DOHH2 (cell line): Measurements from ENCODE around the gene AKAP13.

Source experiments
- H3F3A ChIP-seq: fragments of 200-600 bp; sonication (generic), shearing (Covaris generic); 2 replicates; pipeline ENCODE4 v1.6.0; 2016; ENCODE audit warnings: antibody characterized with exemption, mild to moderate bottlenecking; ENCODE audit not compliant: control insufficient read depth, insufficient read depth
- H3K27ac ChIP-seq: fragments of 200-600 bp; sonication (generic); 2 replicates; pipeline ENCODE4 v1.5.1; 2014; ENCODE audit warnings: low read depth, mild to moderate bottlenecking, low read length, moderate library complexity
- H3K27me3 ChIP-seq: fragments of 200-600 bp; sonication (generic); 2 replicates; pipeline ENCODE4 v1.6.1; 2014; ENCODE audit warnings: mild to moderate bottlenecking, low read length, mixed read lengths; ENCODE audit not compliant: control insufficient read depth
- H3K36me3 ChIP-seq: fragments of 200-600 bp; sonication (generic); 2 replicates; pipeline ENCODE4 v1.6.1; 2014; ENCODE audit warnings: mild to moderate bottlenecking, low read length, moderate library complexity, mixed read lengths; ENCODE audit not compliant: control insufficient read depth
- H3K4me1 ChIP-seq: fragments of 200-600 bp; sonication (generic); 2 replicates; pipeline ENCODE4 v1.6.1; 2014; ENCODE audit warnings: mild to moderate bottlenecking, low read length, mixed read lengths; ENCODE audit not compliant: control insufficient read depth
- H3K4me2 ChIP-seq: fragments of 200-600 bp; sonication (generic); 2 replicates; pipeline ENCODE4 v1.6.0; 2014; ENCODE audit warnings: mild to moderate bottlenecking, low read length, moderate library complexity
- H3K4me3 ChIP-seq: fragments of 200-600 bp; sonication (generic); 2 replicates; pipeline ENCODE4 v1.5.1; 2014; ENCODE audit warnings: mild to moderate bottlenecking, low read length, mixed read lengths
- H3K79me2 ChIP-seq: fragments of 200-600 bp; sonication (generic); 2 replicates; pipeline ENCODE4 v1.6.1; 2014; ENCODE audit warnings: mild to moderate bottlenecking, low read length, mixed read lengths; ENCODE audit not compliant: control insufficient read depth
- H3K9me2 ChIP-seq: fragments of 200-600 bp; sonication (generic); replicated peaks from 2 replicates; pipeline ENCODE4 v1.6.1; 2014; ENCODE audit warnings: mild to moderate bottlenecking, low read length, mixed read lengths; ENCODE audit not compliant: control insufficient read depth
- H3K9me3 ChIP-seq: fragments of 200-600 bp; sonication (generic); 2 replicates; pipeline ENCODE4 v1.6.1; 2014; ENCODE audit warnings: antibody characterized with exemption, low read length, mixed read lengths; ENCODE audit not compliant: control insufficient read depth, insufficient read depth
- H4K20me1 ChIP-seq: fragments of 200-600 bp; sonication (generic); 2 replicates; pipeline ENCODE4 v1.6.0; 2014; ENCODE audit warnings: low read depth, mild to moderate bottlenecking, antibody characterized with exemption, low read length, moderate library complexity; ENCODE audit not compliant: control insufficient read depth, insufficient read depth
- EZH2phosphoT487 ChIP-seq: fragments of 200-600 bp; sonication (generic); IDR thresholded peaks from 2 replicates; pipeline ENCODE4 v1.6.1; 2017; ENCODE audit warnings: borderline replicate concordance, mild to moderate bottlenecking, antibody characterized with exemption, low read length, moderate library complexity, mixed read lengths
- TF ChIP-seq, protein P1 (sequence below): fragments of 200-600 bp; sonication (generic); IDR thresholded peaks from one replicate; pipeline ENCODE4 v1.5.1; 2014; ENCODE audit warnings: antibody characterized with exemption, mild to moderate bottlenecking, low read depth, low read length; ENCODE audit not compliant: poor library complexity, severe bottlenecking

AKAP13 gene

DNA sequence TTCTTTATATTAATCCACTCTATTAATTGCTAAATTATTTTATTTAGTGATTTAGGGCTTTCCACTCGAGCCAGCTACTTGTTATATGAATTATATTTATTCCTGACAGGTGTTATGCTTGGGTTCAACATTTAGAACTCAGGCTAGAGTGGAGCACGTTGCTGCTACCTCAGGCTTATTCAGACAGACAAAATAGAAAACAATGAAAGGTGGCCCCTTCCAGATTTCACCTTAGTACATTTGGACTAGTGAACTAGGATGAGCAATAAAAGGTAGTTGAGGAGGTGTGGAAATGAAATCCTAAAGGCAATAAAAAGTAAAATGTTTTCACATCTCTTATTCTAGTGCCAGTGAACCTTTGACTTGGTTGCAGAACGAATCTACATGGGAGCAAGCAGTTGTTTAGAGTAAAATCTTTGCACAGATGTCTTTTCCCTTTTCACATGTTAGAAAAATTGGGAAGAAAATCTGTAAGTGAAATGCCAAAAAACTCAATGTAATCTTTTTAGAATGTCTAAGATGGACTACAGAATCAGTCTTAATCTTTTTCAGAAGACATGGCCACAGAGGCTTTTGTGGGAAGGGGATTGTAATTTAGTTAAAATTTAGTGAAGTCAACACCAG, 63.8 kb downstream of the AKAP13 start:
- Histone ChIP-seq H3K4me3 (peak overlapping the region; percentile 59), H4K20me1 (peaks cover 3% of the 10 kb centered on the region; the same call in 1 of the 2 replicates), H3K27ac (peak overlapping the region; percentile 90), H3K79me2 (peaks cover 91% of the 10 kb centered on the region), H3K27me3 (no peaks in the 10 kb centered on the region), H3K9me2 (no peaks in the 10 kb centered on the region), H3K9me3 (no peaks in the 10 kb centered on the region), H3K4me2 (peak overlapping the region; percentile 85), H3K36me3 (no peaks in the 10 kb centered on the region), H3F3A (peaks cover 34% of the 10 kb centered on the region), H3K4me1 (peaks cover 78% of the 10 kb centered on the region)
- TF ChIP-seq EZH2phosphoT487 = no peak
- TF ChIP-seq, protein P1, sequence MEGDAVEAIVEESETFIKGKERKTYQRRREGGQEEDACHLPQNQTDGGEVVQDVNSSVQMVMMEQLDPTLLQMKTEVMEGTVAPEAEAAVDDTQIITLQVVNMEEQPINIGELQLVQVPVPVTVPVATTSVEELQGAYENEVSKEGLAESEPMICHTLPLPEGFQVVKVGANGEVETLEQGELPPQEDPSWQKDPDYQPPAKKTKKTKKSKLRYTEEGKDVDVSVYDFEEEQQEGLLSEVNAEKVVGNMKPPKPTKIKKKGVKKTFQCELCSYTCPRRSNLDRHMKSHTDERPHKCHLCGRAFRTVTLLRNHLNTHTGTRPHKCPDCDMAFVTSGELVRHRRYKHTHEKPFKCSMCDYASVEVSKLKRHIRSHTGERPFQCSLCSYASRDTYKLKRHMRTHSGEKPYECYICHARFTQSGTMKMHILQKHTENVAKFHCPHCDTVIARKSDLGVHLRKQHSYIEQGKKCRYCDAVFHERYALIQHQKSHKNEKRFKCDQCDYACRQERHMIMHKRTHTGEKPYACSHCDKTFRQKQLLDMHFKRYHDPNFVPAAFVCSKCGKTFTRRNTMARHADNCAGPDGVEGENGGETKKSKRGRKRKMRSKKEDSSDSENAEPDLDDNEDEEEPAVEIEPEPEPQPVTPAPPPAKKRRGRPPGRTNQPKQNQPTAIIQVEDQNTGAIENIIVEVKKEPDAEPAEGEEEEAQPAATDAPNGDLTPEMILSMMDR = no peak

DNA sequence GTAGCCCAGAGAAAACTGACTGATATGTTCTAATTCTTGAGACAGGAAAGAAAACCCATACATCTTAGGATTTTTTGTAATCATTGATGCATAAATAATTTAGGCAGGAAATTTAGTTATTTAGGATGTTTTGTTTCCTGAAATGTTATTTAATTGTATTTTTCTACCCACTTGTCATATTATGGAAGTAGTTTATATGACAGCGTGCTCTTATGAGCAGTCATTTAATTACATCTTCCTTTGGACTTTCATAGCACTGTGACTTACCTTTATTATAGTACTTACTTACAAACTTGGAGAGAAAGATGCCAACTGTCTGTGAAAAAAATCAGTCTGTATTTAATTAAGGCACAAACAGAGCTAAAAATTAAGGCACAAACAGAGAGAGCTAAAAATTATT, 65.0 kb downstream of the AKAP13 start:
- H4K20me1 ChIP-seq = peaks cover 3% of the 10 kb centered on the region; the same call in 1 of the 2 replicates
- H3K4me2 ChIP-seq = peak overlapping the region; percentile 85
- no peaks in the 10 kb centered on the region for H3K27me3 ChIP-seq
- no peaks in the 10 kb centered on the region for H3K9me2 ChIP-seq
- peaks cover 97% of the 10 kb centered on the region for H3K79me2 ChIP-seq
- H3K27ac ChIP-seq = peak overlapping the region; percentile 90; the same call in 1 of the 2 replicates
- H3K9me3 ChIP-seq = peaks cover 8% of the 10 kb centered on the region
- H3F3A ChIP-seq = peaks cover 28% of the 10 kb centered on the region
- TF ChIP-seq, protein P1 = no peak
- TF ChIP-seq EZH2phosphoT487 = no peak
- no peaks in the 10 kb centered on the region for H3K36me3 ChIP-seq
- H3K4me1 ChIP-seq = peaks cover 73% of the 10 kb centered on the region
- H3K4me3 ChIP-seq = peak overlapping the region; percentile 36

DNA sequence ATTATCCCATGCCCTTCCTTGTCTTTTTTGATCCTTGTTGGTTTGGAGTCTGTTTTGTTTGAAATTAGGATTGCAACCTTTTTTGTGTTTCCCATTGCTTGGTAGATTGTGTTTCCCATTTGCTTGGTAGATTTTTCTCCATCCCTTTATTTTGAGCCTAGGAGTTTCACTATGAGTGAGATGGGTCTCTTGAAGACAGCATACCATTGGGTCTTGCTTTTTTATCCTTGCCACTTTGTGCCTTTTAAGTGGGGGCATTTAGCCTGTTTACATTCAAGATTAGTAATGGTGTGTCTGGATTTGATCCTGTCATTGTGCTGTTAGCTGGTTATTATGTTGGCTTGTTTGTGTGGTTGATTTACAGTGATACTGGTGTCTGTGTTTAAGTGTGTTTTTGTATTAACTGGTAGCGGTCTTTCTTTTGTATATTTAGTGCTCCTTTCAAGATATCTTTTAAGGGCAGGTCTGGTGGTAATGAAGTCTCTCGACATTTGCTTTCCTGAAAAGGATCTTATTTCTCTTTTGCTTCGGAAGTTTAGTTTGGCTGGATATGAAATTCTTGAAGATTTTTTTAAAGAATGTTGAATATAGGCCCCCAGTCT, 70.8 kb downstream of the AKAP13 start:
- Histone ChIP-seq H4K20me1 (no peaks in the 10 kb centered on the region), H3K9me2 (no peaks in the 10 kb centered on the region), H3F3A (peaks cover 10% of the 10 kb centered on the region), H3K36me3 (no peaks in the 10 kb centered on the region), H3K4me1 (peaks cover 77% of the 10 kb centered on the region), H3K4me2 (no peak overlapping the region), H3K27me3 (no peaks in the 10 kb centered on the region), H3K27ac (no peak overlapping the region), H3K79me2 (peaks cover 100% of the 10 kb centered on the region), H3K4me3 (no peak overlapping the region), H3K9me3 (peaks cover 15% of the 10 kb centered on the region)
- TF ChIP-seq EZH2phosphoT487 = no peak
- TF ChIP-seq, protein P1 = no peak
